H7 (cell line): ENCODE data around the gene MECP2. TPM values are rescaled to one million over a fixed set of nuclear protein-coding genes. Genes with fewer than 3 reads are reported as not detected.

Experiments used
- DNase-seq: peaks from one replicate; pipeline ENCODE4 v3.0.0; 2012
- H3K27me3 ChIP-seq: 2 replicates; pipeline ENCODE4 v1.6.0; 2011; ENCODE audit warnings: mild to moderate bottlenecking, low read length; ENCODE audit not compliant: control insufficient read depth, insufficient read depth
- H3K36me3 ChIP-seq: replicated peaks from 2 replicates; pipeline ENCODE4 v1.5.1; 2011; ENCODE audit warnings: low read length; ENCODE audit not compliant: control insufficient read depth, insufficient read depth
- H3K4me3 ChIP-seq: 2 replicates; pipeline ENCODE4 v1.5.1; 2011; ENCODE audit warnings: low read depth, mild to moderate bottlenecking, control low read depth, low read length, moderate library complexity; ENCODE audit not compliant: insufficient read depth
- total RNA-seq: library from RNA; depleted of rRNA; stranded (reverse); fragments of >200 nt; shearing (Covaris generic); gene quantifications from 2 replicates; pipeline ENCODE4 v1.2.3, GENCODE V29; 2014

Gene MECP2
- total RNA-seq, 1 experiment from 2014 or later: 24.2 TPM

DNA sequence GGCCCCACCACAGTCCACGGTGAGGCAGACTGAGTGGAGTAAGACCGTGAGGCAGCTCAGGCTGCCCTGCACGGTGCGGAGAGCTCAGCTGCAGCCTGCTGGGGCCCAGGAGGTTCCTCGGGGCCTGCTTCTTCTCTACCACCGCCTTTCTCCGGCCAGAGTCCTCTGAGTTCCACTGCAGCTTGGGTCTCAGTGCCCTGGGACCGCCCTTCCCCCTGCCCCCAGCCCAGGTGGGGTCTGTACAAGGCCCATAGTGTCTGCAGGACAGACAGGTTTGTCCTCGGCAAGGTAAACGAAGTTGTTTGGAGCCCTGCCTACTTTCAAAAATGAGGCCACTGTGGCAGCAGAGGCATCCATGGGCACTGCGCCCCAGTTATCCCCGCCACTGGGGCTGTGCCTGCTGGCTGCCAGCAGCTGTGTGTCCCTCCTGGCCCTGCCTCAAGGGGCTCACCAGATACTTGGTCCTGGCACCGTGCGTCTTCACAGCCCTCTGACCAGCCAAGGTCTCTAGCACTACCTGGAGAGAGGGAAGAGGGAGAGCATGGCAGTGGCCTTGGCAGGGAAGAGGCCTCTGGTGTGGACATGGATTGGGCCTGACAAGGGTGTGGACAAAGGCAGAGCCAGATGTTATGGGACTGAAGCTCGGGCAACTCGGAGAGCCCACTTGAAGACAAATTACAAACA lies 81.8 kb downstream of the MECP2 start:
- H3K27me3 ChIP-seq: no peaks in the 10 kb centered on the region
- no peak overlapping the region for H3K4me3 ChIP-seq
- no peaks in the 10 kb centered on the region; the same call in 1 of the 2 replicates for H3K36me3 ChIP-seq
- DNase-seq: no peak

DNA sequence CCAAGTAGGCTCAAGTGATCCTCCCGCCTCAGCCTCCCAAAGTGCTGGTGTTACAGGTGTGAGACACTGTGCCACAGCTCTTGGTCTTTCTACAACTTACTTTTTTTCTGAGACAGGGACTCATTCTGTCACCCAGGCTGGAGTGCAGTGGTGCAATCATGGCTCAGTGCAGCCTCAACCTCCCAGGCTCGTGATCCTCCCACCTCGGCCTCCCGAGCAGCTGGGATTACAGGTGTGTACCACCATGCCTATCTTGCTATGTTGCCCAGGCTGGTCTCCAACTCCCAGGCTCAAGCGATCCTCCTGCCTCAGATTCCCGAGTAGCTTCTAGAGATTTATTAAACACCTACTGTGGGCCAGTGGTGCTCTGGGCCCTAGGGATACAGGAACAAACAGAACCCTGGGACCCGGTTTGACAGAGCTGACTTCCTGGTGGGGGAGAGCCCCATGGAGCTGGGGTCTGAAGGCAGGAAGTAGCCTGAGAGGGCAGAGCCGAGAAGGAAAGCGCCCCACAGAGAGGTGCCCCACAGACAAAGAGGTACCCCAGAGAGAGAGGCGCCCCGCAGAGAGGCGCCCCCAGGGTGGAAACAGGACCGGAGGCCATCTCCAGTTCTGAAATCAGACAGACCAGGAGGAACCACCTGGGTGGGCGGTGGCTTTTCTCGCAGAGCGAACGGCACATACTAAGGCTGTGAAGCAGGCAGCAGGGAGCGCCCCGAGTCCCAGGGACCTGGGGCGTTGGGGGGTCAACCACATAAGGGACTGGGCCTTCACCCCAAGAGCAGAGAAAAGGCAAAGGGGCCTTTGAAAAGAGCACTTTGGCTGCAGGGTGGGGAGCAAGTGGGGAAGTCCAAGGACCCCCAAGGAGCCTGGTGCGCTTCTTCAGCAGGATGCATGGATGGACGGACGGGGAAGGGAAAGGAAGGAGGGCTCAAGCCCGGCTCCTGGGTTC lies 82.8 kb downstream of the MECP2 start:
- peak; percentile 32 for DNase-seq
- H3K27me3 ChIP-seq: no peaks in the 10 kb centered on the region
- no peak overlapping the region for H3K4me3 ChIP-seq
- no peaks in the 10 kb centered on the region; the same call in none of the 2 replicates for H3K36me3 ChIP-seq

DNA sequence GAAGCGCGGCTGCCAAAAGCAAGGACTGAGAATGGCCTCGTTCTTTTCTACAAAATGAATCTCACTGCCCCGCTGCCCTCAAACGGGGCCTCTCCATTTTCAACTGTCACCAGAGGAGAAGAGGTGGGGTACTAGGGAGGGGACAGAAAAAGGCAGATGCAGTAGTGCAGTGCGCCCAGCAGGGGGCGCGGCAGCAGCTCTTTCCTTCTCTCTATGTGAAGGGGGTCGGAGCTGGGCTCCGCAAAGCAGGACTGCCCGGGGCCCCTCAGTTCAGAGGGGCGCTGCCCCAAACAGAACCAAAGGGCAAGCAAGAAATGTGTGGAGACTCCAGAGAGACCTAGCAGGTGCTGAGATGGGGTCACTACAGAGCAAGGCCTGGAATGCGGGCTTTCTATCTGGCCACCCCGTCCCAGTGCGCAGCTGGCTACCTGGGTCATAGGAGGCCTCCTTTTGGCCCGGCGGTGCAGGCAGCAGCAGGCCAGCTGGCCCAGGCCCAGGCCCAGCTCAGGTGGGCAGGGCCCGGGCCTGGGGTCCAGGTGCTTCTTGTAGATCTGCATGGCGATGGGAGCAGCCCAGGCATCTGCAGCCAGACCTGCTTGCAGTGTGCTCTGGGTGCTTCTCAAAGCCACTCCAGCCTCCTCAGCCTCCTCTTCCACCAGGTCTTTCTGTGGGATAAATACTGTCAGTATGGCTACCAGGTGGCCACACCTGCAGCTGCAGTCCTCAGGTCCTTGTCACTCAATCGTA lies 83.7 kb downstream of the MECP2 start:
- H3K36me3 ChIP-seq: no peaks in the 10 kb centered on the region; the same call in none of the 2 replicates
- H3K4me3 ChIP-seq: no peak overlapping the region
- no peaks in the 10 kb centered on the region for H3K27me3 ChIP-seq
- DNase-seq: peak; percentile 92

DNA sequence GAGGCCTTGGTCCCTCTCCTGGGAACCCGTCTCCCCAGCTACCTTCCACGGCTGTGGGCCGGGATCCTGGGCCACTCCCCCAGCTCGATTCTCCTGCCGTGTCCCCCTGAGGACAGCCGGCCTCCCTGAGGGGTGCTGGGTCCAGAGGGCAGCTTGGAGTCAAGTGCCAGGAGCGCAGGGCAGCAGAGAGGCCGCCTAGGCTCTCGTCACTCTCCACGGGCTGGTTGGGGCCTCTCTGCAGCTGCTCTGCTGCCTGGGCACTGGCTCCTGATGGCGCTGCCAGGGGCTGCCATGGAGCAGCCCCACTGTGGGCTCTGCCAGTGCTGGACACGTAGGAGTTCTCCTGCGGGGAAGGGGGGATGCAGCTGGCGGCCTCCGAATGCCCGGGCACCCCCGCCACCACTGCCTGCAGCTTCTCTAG lies 84.5 kb downstream of the MECP2 start:
- Histone ChIP-seq H3K36me3 (no peaks in the 10 kb centered on the region; the same call in none of the 2 replicates), H3K27me3 (no peaks in the 10 kb centered on the region), H3K4me3 (no peak overlapping the region)
- peak; percentile 47 for DNase-seq

DNA sequence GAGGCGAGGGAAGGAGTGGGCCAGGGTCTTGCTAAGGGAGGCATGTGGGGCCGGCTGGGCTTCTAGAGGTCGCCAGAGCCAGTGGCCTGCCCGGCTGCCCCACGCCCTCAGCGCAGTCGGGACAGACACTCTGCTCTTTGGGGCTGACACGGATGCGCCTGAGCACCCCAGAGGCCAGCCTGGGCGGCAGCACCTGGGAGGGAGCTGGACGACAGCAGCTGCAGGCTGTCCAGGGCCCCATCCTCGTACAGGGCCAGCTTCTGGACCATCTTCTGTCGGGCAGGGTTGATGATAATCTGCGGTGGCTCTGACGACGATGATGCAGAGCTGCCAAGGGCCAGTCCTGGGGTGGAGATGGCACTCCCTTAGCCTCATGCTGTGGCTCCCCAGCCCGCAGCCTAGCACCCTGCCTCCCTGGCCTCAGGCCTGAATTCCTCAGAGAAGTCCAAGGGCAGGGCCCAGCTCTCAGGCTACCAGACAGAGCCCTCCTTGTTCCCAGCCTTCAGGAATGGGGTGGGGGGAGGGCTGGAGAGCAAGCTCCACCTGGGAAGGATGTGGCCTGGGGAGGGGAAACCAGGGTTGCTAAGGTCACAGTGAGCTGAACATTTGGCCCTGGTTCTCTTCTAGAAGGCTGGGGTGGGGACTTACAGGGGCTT lies 85.1 kb downstream of the MECP2 start:
- H3K36me3 ChIP-seq: no peaks in the 10 kb centered on the region; the same call in none of the 2 replicates
- H3K27me3 ChIP-seq: no peaks in the 10 kb centered on the region
- no peak overlapping the region for H3K4me3 ChIP-seq
- peak; percentile 51 for DNase-seq

DNA sequence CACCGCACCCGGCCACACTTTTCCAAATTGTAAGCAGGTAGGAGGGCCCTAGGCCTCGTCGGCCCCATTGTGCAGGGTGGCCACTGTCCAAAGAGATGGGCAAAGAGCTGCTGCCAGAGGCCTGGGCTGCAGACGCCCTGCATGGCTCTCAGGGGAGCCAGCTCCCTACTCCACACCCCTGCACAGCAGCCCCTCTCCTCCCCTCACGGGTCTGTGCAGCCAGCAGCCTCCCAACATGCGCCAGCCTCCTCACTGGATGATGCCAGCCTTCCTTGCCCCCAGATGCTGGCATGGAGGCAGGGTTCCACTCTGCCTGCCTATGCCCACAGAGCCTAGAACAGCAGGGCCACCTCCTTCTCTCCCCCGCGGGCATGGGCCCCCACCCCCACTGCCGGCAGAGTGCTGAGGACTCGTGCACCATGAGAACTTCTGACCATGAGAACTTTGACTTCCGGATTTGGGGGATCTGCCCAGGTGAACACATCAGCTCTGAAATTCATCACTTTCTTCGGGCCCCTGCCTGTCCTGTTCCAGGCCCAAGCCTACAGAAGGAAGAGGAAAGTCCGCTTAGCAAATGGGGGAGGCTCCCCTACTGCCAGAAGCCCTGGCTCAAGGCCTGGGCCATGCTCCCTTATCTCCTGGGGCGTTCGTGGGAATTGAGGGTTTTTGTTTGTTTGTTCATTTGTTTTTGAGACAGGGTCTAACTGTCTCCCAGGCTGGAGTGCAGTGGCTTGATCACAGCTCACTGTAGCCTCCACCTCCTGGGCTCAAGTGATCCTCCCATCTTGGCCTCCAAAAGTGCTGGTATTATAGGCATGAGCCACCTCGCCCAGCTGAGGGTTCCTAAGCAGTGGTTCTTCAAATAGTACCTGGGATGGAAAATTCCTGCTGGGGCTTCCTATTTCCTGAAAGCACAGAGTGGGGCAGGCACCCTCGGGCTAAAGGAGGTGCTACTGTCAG lies 85.9 kb downstream of the MECP2 start:
- Histone ChIP-seq H3K4me3 (no peak overlapping the region), H3K27me3 (no peaks in the 10 kb centered on the region), H3K36me3 (no peaks in the 10 kb centered on the region; the same call in none of the 2 replicates)
- no peak for DNase-seq

DNA sequence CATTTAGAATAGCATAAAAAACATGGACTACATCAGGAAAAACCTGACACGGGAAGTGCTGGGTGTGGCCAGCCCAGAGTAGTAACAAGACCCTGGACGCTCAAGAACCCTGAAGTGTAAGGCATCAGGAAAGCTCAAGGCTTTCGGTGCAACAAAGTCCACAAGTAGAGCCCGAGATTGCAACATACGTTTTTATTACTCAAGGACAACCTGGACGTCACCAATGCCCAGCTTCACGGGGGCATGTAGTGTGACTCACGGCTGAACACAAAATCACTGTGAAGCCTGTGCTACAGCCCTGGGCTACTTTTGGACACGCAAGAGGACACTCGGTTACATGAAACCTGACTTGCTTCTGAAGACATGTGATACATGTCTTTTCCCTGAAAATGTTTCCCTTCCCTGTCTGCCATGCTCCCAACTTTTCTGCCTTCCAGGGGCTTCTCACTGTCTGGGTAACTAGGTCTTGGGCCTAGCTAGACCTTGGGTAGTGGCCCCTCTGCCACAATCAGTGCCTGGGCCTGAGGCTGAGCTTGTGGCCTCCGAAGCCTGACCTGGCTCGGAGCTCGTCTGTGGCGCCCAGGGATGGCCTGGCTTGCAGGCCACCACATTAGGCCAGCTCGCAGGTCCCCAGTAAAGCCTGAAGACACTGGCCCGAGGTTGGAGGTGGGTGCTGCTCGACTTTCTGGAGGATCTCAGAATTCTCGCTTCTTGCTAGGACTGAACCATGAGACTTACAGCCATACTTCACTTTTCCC lies 87.0 kb downstream of the MECP2 start:
- Histone ChIP-seq H3K36me3 (no peaks in the 10 kb centered on the region; the same call in none of the 2 replicates), H3K4me3 (no peak overlapping the region), H3K27me3 (no peaks in the 10 kb centered on the region)
- DNase-seq: no peak

DNA sequence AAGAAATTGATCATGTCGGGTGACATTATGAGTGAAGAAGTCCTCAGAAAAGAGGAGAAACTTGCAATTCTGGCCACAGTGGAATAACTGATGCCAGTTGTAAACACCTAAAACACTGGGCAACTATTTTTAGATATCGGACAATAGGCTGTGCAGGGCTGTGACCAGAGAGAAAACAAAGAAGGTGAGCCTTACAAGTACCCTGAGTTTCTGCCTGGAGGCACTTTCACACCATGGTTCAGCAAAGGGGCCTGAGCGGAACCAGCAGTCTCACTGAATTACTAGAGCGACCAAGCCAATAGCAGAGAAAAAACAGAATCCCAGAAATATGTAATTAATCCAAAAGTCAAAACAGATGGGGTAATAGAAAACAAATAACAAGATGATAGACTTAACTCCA lies 89.0 kb downstream of the MECP2 start:
- DNase-seq: no peak
- no peak overlapping the region for H3K4me3 ChIP-seq
- H3K36me3 ChIP-seq: no peaks in the 10 kb centered on the region; the same call in none of the 2 replicates
- no peaks in the 10 kb centered on the region for H3K27me3 ChIP-seq

DNA sequence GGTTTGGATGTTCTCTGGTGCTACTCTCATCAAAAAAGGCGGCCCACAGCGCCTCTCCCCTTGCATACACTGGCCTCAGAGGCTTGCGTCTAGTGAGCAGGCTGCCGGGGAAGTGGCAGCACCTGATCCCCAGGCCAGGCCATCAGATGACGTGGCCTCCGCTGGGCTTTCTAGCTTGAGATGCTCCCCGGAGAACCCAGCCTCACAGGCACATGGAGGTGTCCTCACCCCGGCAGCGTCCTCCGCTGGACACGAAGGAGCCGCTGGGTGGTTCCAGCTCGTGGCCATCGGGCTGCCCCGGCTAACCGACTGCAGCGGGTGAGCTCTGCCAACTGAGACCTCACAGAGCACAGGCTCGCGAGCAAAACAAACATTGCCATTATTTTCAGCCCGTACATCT lies 90.6 kb downstream of the MECP2 start:
- Histone ChIP-seq H3K27me3 (no peaks in the 10 kb centered on the region), H3K36me3 (no peaks in the 10 kb centered on the region; the same call in none of the 2 replicates), H3K4me3 (no peak overlapping the region)
- DNase-seq: no peak

DNA sequence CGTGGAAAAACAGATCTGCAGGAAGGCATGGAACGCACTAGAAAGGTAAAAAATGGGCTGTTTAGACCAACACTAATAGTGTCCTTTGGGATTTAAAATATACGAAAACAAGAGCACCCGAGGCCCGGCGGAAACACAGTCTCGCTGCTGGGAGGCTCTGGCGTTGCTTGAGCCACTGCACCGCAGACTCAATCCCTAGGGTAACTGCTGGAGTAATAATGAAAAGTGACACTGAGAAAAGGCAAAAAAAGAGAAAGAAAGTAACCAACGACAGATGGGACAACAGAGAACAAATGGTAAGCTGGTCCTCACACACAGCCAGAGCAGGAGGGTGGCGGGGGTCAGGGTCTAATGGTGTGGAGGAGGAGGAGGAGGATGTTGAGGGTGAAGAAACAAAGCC lies 93.2 kb downstream of the MECP2 start:
- H3K36me3 ChIP-seq: no peaks in the 10 kb centered on the region

DNA sequence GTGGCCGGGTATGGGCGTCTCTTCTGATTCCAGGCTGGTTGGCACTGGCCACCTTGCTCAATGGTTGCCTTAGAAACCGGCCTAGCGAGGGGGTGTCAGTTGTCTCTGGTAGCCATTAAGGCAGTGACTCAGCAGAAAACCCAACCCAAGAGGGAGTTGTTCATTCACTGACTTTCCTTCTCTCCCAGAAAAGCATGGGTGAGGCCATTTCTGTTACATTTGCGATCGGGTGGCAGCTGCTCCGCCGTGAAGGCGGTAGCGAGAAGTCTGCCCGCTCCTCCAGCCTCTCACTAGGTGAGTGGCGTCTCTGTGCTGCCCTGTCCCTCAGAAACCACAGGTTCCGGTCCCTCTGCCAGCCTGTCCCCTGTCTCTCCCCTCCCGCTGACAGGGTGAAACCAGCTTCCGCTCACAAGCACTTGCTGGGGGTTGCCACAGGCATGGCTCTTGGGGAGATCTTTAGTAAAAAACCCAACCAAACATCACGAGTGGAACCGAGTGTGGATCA lies 95.2 kb downstream of the MECP2 start:
- Histone ChIP-seq H3K4me3 (no peak overlapping the region), H3K27me3 (no peaks in the 10 kb centered on the region), H3K36me3 (no peaks in the 10 kb centered on the region)
- no peak for DNase-seq

More for the DNA sequence above, 93.2 kb downstream of the MECP2 start:
- Histone ChIP-seq H3K27me3 (no peaks in the 10 kb centered on the region), H3K4me3 (no peak overlapping the region)
- no peak for DNase-seq

DNA sequence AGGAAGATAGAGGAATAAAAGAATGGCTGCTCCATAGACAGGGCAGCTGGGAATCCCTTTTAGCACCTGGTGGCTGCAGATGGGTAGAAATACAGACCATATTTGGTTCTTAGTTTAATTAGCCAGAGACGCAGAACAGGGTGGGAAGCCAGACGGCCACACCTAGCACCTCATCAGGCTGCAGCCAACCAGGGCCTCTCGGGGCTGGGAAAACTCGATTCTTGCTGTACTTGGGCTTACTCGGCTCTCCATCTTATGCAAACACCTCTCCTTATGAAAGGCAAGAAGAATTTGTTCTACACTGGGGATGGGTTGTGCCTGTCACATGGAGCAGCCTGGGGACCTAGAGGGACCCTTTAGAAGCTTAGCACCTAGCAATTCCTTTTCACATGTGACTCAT lies 97.5 kb downstream of the MECP2 start:
- no peak for DNase-seq
- Histone ChIP-seq H3K36me3 (no peaks in the 10 kb centered on the region), H3K4me3 (no peak overlapping the region), H3K27me3 (no peaks in the 10 kb centered on the region)
